GM18499 (cell line): ENCODE data around the gene RANBP3L.

Source experiments
- ATAC-seq: cut with Tn5 transposase; IDR thresholded peaks from one replicate; pipeline ENCODE4 v1.9.1; 2021; ENCODE audit warnings: moderate number of reproducible peaks; ENCODE audit not compliant: insufficient read depth, unreplicated experiment

The RANBP3L gene

GRCh38 chr5:36246036-36246800 is 55.5 kb downstream of the RANBP3L start:
- no peak for ATAC-seq

DNA sequence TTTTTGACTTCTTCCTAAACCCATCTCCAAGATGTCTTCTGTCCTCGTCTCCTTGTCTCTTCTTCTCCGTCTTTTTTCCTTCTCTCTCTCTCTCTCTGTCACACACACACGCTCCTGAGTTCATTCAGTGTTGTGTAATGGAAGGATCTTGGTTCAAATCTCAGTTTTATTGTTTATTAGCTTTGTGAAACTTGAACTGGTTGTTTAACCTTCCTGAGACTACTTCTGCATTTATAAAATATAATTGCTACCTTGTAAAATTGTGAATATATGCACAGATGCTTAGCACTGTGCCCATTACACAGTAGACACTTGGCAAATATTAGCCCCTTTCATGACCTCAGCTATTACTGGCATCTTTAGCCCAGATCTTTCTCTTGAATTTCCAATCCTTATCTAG is 57.6 kb downstream of the RANBP3L start:
- ATAC-seq: no peak

- ATAC-seq: no peak
Observed at GRCh38 chr5:36243653-36244052, 58.0 kb downstream of the RANBP3L start.

DNA sequence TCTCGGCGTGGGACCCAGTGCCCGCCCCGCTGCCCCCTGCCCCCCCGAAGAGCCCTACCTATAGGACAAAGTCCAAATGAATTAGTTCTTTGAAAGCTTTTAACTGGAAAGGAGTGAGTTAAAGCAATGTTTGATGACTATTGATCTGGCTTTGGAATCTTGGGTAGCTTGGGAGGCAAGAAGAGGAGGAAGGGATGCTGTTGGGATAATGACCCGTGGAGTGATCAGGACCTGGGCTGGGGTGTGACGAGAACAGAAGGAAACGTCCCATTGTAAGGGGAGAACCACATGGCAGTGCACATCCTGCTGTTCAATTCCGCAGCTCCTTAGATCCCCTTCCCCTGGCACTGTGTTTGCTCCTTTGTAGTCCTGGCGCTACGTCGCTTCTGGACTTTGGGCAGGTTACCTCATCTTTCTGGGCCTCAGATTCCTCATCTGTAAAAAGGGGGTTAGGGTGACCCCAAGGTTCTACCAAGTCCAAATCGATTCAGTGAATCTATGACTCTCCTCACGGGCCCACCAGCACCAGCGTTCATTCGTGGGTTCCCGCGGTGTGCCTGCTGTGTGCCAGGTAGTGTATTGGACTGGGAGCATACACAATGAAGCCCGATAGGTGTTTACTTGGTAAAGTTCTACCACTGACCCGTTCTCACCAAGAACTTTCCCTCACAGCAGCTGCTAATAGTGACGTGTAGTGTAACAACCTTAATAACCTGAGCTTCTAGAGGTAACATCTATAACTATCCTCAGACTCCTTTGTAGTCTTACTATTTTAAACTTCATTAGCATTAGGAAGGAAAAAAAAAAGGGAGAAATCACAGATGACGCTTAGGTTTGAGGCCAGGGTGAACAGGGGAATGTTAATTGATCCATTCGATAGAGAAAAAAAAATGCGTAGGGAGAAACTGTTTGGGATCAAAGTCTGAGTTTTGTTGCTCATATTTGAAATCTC is 58.9 kb downstream of the RANBP3L start:
- ATAC-seq: no peak

DNA sequence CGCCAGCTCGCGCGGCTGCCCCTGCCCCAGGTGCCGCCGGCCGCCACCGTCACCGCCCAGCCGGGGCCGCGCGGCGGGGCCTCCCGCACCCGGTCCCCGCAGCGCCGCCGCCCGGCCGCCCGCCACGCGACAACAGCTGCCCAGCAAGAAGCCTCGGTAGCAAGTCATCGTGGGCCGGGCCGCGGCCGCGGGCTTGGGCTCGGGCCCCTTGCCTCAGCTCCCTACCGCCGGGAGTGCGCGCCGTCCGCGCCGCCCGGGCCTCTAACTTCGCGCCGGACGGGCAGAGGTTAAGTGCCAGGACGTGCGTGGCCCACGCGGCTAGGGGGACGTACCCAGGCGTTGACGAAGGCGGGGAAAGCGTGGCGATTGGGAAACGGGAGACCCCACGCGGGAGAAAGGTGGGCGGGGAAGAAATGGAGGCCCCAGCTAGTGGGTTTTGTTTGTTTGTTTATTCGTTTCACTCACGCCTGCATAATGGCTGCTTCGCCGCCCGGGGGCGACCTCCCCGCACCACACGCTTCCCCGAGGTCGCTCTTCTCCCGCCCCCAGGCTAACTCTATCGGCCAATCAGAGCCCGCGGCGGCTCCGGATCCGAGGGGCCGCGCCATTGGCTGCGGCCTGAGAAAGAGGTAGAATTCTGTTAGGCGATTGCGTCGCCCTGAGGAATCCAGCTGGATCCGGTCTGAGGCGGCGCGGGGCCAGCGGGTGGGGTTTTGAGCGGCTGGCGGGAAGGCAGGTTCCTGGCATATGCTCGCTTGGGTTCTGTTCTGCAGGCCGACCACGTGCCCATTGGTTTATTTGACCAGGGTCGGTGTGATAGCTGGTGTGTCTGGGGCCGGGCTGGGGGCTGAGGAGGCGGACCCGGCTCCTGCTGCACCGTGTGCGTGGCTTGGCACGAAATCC is 59.8 kb downstream of the RANBP3L start, which contains the start of gene NADK2:
Gene NADK2 (minus strand): TSS at position 295 of the 903 bp plus-strand sequence. CDS start 127 bp downstream, at position 168.
- ATAC-seq: peak; percentile 85

- peak; percentile 6 for ATAC-seq
Observed at GRCh38 chr5:36240779-36241630, 60.7 kb downstream of the RANBP3L start.

GRCh38 chr5:36239370-36240293 is 62.1 kb downstream of the RANBP3L start:
- no peak for ATAC-seq

DNA sequence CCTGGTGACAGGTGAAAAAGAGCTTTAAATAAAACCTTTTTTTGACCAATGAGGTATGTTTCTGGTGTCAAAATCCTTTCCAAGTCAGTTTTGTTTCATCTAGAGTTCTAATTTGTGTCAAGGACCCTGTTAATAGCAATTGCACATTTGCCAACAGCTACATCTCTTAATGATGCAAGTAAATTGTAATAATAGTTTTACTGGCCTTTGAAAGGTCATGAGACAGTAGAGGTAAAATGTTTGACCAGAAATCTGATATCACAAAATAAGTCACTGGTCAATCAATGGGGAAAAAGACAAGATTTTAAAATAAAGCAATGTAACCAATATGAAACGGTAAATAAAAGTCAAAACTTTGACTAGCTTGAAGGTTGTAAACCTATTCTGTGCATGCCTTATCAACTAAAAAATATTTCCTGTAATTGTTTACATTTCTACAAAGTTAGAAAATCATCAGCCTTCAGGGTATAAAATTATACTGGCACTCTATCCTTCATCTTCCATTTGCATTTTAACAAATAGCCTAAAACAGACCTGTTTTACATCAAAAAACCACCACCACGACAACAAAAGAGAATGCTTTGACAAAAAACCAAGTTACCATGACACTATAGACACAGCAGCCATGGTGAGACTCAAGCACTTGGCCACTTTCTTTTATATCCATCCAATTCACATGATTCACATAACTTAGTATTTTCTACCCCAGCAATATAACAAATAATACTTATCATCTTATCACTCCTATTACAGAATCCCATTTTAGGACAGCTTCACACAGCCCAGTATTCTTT is 63.0 kb downstream of the RANBP3L start:
- no peak for ATAC-seq

- no peak for ATAC-seq
Observed at GRCh38 chr5:36237751-36238150, 64.0 kb downstream of the RANBP3L start.

- ATAC-seq: no peak
Observed at GRCh38 chr5:36236801-36237200, 64.9 kb downstream of the RANBP3L start.

GRCh38 chr5:36232533-36232932 is 69.2 kb downstream of the RANBP3L start:
- no peak for ATAC-seq

- ATAC-seq: no peak
Observed at GRCh38 chr5:36230151-36230790, 71.4 kb downstream of the RANBP3L start.

DNA sequence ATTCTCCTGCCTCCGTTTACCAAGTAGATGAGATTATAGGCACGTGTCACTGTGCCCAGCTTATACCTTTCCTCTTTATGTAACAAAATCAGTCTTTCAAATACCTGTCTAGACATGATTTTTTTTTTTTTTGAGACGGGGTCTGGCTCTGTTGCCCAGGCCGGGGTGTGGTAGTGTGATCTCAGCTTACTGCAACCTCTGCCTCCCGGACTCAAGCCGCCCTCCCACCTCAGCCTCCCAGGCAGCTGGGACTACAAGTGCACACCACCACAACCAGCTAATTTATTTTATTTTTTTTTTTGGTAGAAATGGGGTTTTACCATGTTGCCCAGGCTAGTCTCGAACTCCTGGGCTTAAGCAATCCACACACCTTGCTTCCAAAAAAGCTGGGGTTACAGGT is 73.2 kb downstream of the RANBP3L start:
- ATAC-seq: no peak

DNA sequence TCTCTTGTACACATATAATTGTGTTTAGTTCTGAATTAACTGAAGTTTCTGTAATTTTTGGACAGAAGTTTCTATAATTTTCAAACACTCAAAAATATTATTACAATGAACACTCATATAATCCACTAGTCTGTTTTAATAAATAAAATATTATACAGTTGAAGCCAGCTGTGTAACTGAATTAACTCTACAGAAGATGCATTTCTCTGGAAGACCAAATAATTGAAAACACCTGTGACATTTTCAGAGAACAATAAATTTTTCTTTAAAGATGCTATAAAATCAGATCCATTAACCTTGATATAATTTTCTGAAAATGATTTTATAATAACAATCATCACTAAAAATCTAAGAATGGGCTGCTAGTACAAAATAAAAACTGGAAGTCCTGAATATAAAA is 74.7 kb downstream of the RANBP3L start:
- no peak for ATAC-seq

DNA sequence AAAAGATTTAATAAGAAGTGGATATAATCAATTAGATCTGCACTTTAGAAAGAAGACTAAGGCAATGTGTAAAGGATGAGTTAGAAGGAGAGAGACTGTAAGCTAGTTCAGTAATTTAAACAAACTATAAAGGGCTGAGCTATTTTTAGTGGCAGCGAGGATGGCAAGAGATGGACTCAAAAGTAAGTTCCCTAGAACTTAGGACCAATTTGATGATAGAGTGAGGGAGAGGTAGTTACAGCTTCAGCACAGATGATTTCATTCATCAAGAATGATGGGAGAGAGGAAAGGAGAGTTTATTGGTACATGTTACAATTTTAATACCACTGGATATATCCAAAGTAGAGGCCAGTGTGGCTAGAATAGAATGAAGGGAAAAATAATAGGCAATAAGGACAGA is 79.1 kb downstream of the RANBP3L start:
- ATAC-seq: no peak

- no peak for ATAC-seq
Observed at GRCh38 chr5:36217988-36218387, 83.7 kb downstream of the RANBP3L start.

GRCh38 chr5:36217567-36217966 is 84.1 kb downstream of the RANBP3L start:
- ATAC-seq: no peak
